HG03439 (cell line): Measurements from ENCODE around the gene SMIM20.

Source experiments
- ATAC-seq: cut with Tn5 transposase; IDR thresholded peaks from one replicate; pipeline ENCODE4 v1.9.1; 2021; ENCODE audit warnings: mild to moderate bottlenecking, moderate library complexity; ENCODE audit not compliant: unreplicated experiment

Gene SMIM20

GRCh38 chr4:25925486-25926201, 11.6 kb downstream of the SMIM20 start:
- no peak for ATAC-seq

- no peak for ATAC-seq
Observed at GRCh38 chr4:25926462-25926861, 12.4 kb downstream of the SMIM20 start.

- no peak for ATAC-seq
Observed at GRCh38 chr4:25927361-25928195, 13.6 kb downstream of the SMIM20 start.

GRCh38 chr4:25928379-25929297, 14.6 kb downstream of the SMIM20 start:
- ATAC-seq: no peak

- no peak for ATAC-seq
Observed at GRCh38 chr4:25929298-25929686, 15.3 kb downstream of the SMIM20 start.

GRCh38 chr4:25930731-25931354, 16.8 kb downstream of the SMIM20 start:
- no peak for ATAC-seq

GRCh38 chr4:25936696-25937095, 22.7 kb downstream of the SMIM20 start:
- no peak for ATAC-seq

GRCh38 chr4:25937801-25938200, 23.8 kb downstream of the SMIM20 start:
- ATAC-seq: no peak

- peak; percentile 50 for ATAC-seq
Observed at GRCh38 chr4:25938366-25938765, 24.3 kb downstream of the SMIM20 start.

GRCh38 chr4:25938787-25939186, 24.8 kb downstream of the SMIM20 start:
- peak; percentile 91 for ATAC-seq

- ATAC-seq: no peak
Observed at GRCh38 chr4:25939330-25939729, 25.3 kb downstream of the SMIM20 start.

GRCh38 chr4:25941457-25942221, 27.6 kb downstream of the SMIM20 start:
- no peak for ATAC-seq

GRCh38 chr4:25943312-25943711, 29.3 kb downstream of the SMIM20 start:
- no peak for ATAC-seq

GRCh38 chr4:25943805-25944204, 29.8 kb downstream of the SMIM20 start:
- ATAC-seq: no peak

- no peak for ATAC-seq
Observed at GRCh38 chr4:25948051-25948450, 34.0 kb downstream of the SMIM20 start.

GRCh38 chr4:25949173-25949748, 35.2 kb downstream of the SMIM20 start:
- ATAC-seq: no peak

- ATAC-seq: no peak
Observed at GRCh38 chr4:25949994-25950393, 36.0 kb downstream of the SMIM20 start.

GRCh38 chr4:25950461-25951389, 36.7 kb downstream of the SMIM20 start:
- no peak for ATAC-seq
